Chondrocyte (in vitro differentiated cells): Measurements from ENCODE around the gene SOX6. TPM values are rescaled to one million over a fixed set of nuclear protein-coding genes. Genes with fewer than 3 reads are reported as not detected.

Source experiments
- DNase-seq: peaks from one replicate; pipeline ENCODE4 v3.0.0; 2021; ENCODE audit warnings: mixed read lengths, low spot score
- H3K27ac Mint-ChIP-seq: one replicate; pipeline ENCODE4 v1.8.0; 2021; ENCODE audit warnings: mild to moderate bottlenecking, moderate library complexity, mixed read lengths; ENCODE audit not compliant: unreplicated experiment
- H3K27me3 Mint-ChIP-seq: 2 replicates; pipeline ENCODE4 v1.8.0; 2021; ENCODE audit warnings: low read depth, mixed read lengths
- H3K36me3 Mint-ChIP-seq: 2 replicates; pipeline ENCODE4 v1.8.0; 2021; ENCODE audit warnings: low read depth, mixed read lengths
- H3K4me1 Mint-ChIP-seq: 2 replicates; pipeline ENCODE4 v1.8.0; 2021; ENCODE audit warnings: low read depth, mild to moderate bottlenecking, mixed read lengths
- H3K4me3 Mint-ChIP-seq: one replicate; pipeline ENCODE4 v1.8.0; 2021; ENCODE audit warnings: mild to moderate bottlenecking, moderate library complexity, mixed read lengths; ENCODE audit not compliant: unreplicated experiment
- H3K9me3 Mint-ChIP-seq: 2 replicates; pipeline ENCODE4 v1.8.0; 2021; ENCODE audit warnings: low read depth, mixed read lengths
- total RNA-seq: library from RNA; stranded (reverse); gene quantifications from 3 replicates; pipeline ENCODE4 v1.2.1, GENCODE V29; 2021
- TF ChIP-seq, protein P1 (sequence below): fragments of 200-600 bp; sonication (generic); IDR thresholded peaks from 2 replicates; pipeline ENCODE4 v1.5.0; 2021; ENCODE audit warnings: antibody characterized with exemption, mild to moderate bottlenecking, moderate library complexity

The SOX6 gene
- total RNA-seq, 1 donor from 2014 or later, result 29.9 TPM

DNA sequence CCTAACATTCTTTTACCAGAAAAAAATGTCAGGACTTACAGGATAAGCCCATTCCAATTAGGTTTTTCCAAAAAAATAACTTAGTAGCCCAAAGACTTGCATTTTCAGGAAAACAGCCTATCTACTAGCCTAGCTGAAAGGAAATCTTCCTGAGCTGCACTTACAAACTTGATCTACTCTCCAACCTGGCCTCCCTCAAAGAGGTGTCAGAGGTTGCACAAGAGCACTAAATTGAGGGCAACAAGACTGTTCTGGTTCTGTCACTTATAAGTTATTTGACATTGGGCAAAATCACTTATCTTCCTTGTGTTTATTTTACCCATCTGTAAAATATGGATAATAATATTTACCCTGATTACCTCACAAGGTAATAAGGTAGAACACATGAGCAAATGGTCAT, 7.9 kb upstream of the SOX6 start:
- TF ChIP-seq, protein P1, sequence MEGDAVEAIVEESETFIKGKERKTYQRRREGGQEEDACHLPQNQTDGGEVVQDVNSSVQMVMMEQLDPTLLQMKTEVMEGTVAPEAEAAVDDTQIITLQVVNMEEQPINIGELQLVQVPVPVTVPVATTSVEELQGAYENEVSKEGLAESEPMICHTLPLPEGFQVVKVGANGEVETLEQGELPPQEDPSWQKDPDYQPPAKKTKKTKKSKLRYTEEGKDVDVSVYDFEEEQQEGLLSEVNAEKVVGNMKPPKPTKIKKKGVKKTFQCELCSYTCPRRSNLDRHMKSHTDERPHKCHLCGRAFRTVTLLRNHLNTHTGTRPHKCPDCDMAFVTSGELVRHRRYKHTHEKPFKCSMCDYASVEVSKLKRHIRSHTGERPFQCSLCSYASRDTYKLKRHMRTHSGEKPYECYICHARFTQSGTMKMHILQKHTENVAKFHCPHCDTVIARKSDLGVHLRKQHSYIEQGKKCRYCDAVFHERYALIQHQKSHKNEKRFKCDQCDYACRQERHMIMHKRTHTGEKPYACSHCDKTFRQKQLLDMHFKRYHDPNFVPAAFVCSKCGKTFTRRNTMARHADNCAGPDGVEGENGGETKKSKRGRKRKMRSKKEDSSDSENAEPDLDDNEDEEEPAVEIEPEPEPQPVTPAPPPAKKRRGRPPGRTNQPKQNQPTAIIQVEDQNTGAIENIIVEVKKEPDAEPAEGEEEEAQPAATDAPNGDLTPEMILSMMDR, result no peak
- H3K4me1 Mint-ChIP-seq, result peaks cover 22% of the 10 kb centered on the region
- H3K36me3 Mint-ChIP-seq, result peaks cover 4% of the 10 kb centered on the region
- H3K27me3 Mint-ChIP-seq, result no peaks in the 10 kb centered on the region
- no peak overlapping the region for H3K27ac Mint-ChIP-seq
- no peak for DNase-seq
- no peaks in the 10 kb centered on the region for H3K9me3 Mint-ChIP-seq
- no peak overlapping the region for H3K4me3 Mint-ChIP-seq

DNA sequence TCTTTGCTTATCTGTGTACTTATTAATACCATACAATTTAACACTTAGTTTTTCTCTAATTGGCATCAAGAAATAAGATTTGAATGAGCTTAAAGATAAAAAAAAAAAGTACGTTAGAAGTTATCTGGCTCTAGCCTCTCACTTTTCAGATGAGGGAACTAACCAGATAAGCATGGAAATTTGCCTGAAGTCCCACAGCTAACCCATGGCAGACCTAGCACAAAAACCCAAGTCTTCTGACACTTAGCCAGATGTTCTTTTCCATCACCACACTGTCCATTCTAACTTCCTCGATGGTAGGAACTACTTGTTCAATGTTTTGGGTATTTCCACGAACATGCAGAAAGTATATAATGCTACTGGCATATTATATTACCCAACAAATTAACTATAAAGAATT, 7.4 kb upstream of the SOX6 start:
- no peaks in the 10 kb centered on the region for H3K9me3 Mint-ChIP-seq
- TF ChIP-seq, protein P1, result no peak
- peaks cover 4% of the 10 kb centered on the region for H3K36me3 Mint-ChIP-seq
- no peak for DNase-seq
- H3K4me3 Mint-ChIP-seq, result no peak overlapping the region
- no peaks in the 10 kb centered on the region for H3K27me3 Mint-ChIP-seq
- peaks cover 28% of the 10 kb centered on the region for H3K4me1 Mint-ChIP-seq
- H3K27ac Mint-ChIP-seq, result no peak overlapping the region

DNA sequence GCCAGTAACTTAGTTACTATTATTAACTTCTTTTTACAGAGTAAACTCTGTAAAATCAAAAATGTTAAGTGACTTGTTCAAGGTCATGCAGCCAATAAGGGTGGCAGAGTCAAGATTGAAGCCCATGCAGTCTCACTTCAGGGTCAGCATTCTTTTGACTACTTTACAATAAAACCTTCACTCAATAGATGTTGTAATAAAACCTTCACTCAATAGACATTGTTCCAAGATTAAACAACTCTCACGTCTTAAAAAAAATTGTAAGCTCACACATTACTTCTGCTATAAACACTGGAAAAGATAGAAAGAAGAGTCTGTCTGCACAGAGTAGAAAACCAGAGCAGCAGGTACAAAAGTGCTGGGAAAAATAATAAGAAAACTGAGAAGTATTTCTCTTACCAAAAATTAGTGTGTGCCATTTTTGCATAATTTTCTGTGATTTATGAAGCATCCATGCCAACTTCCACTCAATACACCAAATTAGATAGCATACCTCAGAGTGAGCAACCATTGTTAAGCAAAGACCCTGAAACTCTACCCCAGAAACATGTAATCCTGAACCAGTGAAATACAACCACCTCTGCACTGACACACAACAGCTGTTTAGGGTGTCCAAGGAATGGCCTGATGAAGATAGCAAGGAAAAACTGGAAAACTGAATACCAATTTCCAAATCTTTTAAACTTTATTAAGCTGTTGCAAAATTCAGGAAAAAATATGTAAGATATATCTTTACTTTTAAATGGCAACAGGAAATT, 4.9 kb upstream of the SOX6 start:
- H3K4me3 Mint-ChIP-seq, result no peak overlapping the region
- peaks cover 4% of the 10 kb centered on the region for H3K36me3 Mint-ChIP-seq
- no peaks in the 10 kb centered on the region for H3K27me3 Mint-ChIP-seq
- H3K9me3 Mint-ChIP-seq, result no peaks in the 10 kb centered on the region
- TF ChIP-seq, protein P1, result no peak
- no peak overlapping the region for H3K27ac Mint-ChIP-seq
- no peak for DNase-seq
- peaks cover 48% of the 10 kb centered on the region for H3K4me1 Mint-ChIP-seq

DNA sequence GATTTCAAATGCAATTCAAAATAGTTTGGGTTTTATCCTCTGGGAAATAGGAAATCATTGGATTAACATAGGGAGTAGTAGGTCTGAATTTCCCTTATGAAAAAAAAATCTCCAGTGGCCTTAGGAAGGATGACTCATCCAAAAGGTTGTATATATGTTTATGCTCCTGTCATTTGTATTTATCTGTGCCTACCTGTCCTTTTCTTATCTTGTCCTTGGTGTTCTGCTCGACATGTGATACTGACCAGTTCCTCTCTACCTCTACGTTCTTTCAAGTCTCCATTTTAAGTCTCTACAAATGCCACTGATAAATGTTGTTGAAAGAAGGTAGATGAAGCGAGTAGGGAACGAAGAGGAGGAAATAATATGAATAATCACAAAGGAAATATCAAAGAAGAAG, 3.0 kb upstream of the SOX6 start:
- H3K27me3 Mint-ChIP-seq, result no peaks in the 10 kb centered on the region
- H3K4me1 Mint-ChIP-seq, result peaks cover 53% of the 10 kb centered on the region
- TF ChIP-seq, protein P1, result no peak
- H3K4me3 Mint-ChIP-seq, result no peak overlapping the region
- DNase-seq, result no peak
- H3K27ac Mint-ChIP-seq, result no peak overlapping the region
- peaks cover 4% of the 10 kb centered on the region for H3K36me3 Mint-ChIP-seq
- no peaks in the 10 kb centered on the region for H3K9me3 Mint-ChIP-seq

DNA sequence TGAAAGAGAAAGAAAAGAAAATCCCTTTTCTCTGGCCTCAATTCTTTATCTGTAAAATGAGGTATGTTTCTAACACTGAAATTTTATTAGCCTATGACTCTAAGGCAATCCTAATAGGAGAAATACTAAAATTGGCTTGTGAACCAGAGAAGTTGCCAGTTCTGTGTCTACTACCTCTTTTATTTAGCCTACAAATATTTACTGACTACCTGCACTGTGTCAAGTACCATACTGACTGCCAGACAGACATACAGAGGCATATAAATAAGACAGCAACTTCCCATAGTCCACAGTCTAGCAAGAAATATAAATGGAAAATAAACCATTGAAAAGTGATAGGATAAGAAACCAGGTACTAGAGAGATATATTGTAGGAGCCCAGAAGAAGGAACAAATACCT, 2.4 kb upstream of the SOX6 start:
- no peak overlapping the region for H3K27ac Mint-ChIP-seq
- TF ChIP-seq, protein P1, result no peak
- peaks cover 55% of the 10 kb centered on the region for H3K4me1 Mint-ChIP-seq
- no peak for DNase-seq
- H3K4me3 Mint-ChIP-seq, result no peak overlapping the region
- peaks cover 4% of the 10 kb centered on the region for H3K36me3 Mint-ChIP-seq
- H3K9me3 Mint-ChIP-seq, result no peaks in the 10 kb centered on the region
- H3K27me3 Mint-ChIP-seq, result no peaks in the 10 kb centered on the region
